IMR-90 (cell line): Measurements from ENCODE around the gene LTBP2. TPM values are rescaled to one million over a fixed set of nuclear protein-coding genes. Genes with fewer than 3 reads are reported as not detected.

Source experiments
- ATAC-seq: fragments of 200-7000 bp; cut with Tn5 transposase; 2 replicates; pipeline ENCODE4 v1.9.1; 2020; ENCODE audit warnings: low read depth, mild to moderate bottlenecking, moderate library complexity
- BruUV-seq: library from RNA; stranded (reverse); fragments of 400-500 nt; replicated peaks from 2 replicates; lab custom pipeline; 2021; lab: Mats Ljungman, UMichigan
- CTCF ChIA-PET: fragments of 300-600 bp; formaldehyde crosslinking; extraction: SDS; loops from one replicate; lab custom pipeline; 2021; ENCODE audit warnings: antibody characterized with exemption; lab: Yijun Ruan, JAX
- POLR2A ChIA-PET: fragments of 300-600 bp; sonication (Branson Sonifier 250); formaldehyde crosslinking; loops from one replicate; lab custom pipeline; 2022; ENCODE audit warnings: antibody characterized with exemption; ENCODE audit not compliant: unreplicated experiment; lab: Charles Lee
- DNase-seq: peaks from one replicate; pipeline ENCODE4 v3.0.0; 2013
- H2AFZ ChIP-seq: replicated peaks from 2 replicates; pipeline ENCODE3; 2013; ENCODE audit warnings: low read length, mild to moderate bottlenecking; ENCODE audit not compliant: poor library complexity
- H2AK5ac ChIP-seq: 2 replicates; pipeline ENCODE4 v1.6.1; 2013; ENCODE audit warnings: low read depth, low read length, inconsistent platforms
- H2AK9ac ChIP-seq: replicated peaks from 2 replicates; pipeline ENCODE3; 2013; ENCODE audit warnings: mild to moderate bottlenecking, low read depth, low read length, moderate library complexity; ENCODE audit not compliant: poor library complexity
- H2BK120ac ChIP-seq: 2 replicates; pipeline ENCODE4 v1.6.1; 2013; ENCODE audit warnings: low read depth, low read length, inconsistent platforms
- H2BK15ac ChIP-seq: 3 replicates; pipeline ENCODE4 v1.6.1; 2013; ENCODE audit warnings: low read depth, low read length, inconsistent platforms
- H2BK20ac ChIP-seq: 2 replicates; pipeline ENCODE4 v1.6.1; 2013; ENCODE audit warnings: low read depth, mild to moderate bottlenecking, inconsistent platforms, low read length, moderate library complexity
- H2BK5ac ChIP-seq: 2 replicates; pipeline ENCODE4 v1.6.1; 2013; ENCODE audit warnings: mild to moderate bottlenecking, low read depth, low read length, inconsistent platforms; ENCODE audit not compliant: poor library complexity, severe bottlenecking
- H3K14ac ChIP-seq: replicated peaks from 2 replicates; pipeline ENCODE4 v1.6.1; 2013; ENCODE audit warnings: low read depth, low read length, inconsistent platforms
- H3K18ac ChIP-seq: 2 replicates; pipeline ENCODE4 v1.6.1; 2013; ENCODE audit warnings: low read depth, low read length, control low read depth
- H3K23ac ChIP-seq: 2 replicates; pipeline ENCODE4 v1.6.1; 2013; ENCODE audit warnings: low read depth, low read length, inconsistent platforms
- H3K27ac ChIP-seq: 2 replicates; pipeline ENCODE4 v1.5.1; 2013; ENCODE audit warnings: mild to moderate bottlenecking, control low read depth, low read length; ENCODE audit not compliant: insufficient read depth
- H3K27me3 ChIP-seq: 2 replicates; pipeline ENCODE4 v1.6.1; 2013; ENCODE audit warnings: low read length; ENCODE audit not compliant: control insufficient read depth, insufficient read depth
- H3K36me3 ChIP-seq: 2 replicates; pipeline ENCODE4 v1.6.1; 2013; ENCODE audit warnings: low read length, mixed read lengths; ENCODE audit not compliant: control insufficient read depth, insufficient read depth
- H3K4ac ChIP-seq: 2 replicates; pipeline ENCODE4 v1.6.1; 2013; ENCODE audit warnings: low read depth, low read length, inconsistent platforms
- H3K4me1 ChIP-seq: 2 replicates; pipeline ENCODE4 v1.6.1; 2013; ENCODE audit warnings: low read length, mixed read lengths; ENCODE audit not compliant: control insufficient read depth, insufficient read depth
- H3K4me2 ChIP-seq: 2 replicates; pipeline ENCODE4 v1.6.1; 2013; ENCODE audit warnings: low read depth, mild to moderate bottlenecking, control low read depth, low read length, moderate library complexity
- H3K4me3 ChIP-seq: 2 replicates; pipeline ENCODE4 v1.5.1; 2013; ENCODE audit warnings: low read depth, mild to moderate bottlenecking, control low read depth, low read length, moderate library complexity; ENCODE audit not compliant: insufficient read depth
- H3K56ac ChIP-seq: 2 replicates; pipeline ENCODE4 v1.6.1; 2013; ENCODE audit warnings: low read length, inconsistent platforms; ENCODE audit not compliant: insufficient read depth; ENCODE audit errors: extremely low read depth
- H3K79me1 ChIP-seq, 2 experiments: 2 replicates each; pipeline ENCODE4 v1.6.1; 2013; ENCODE audit warnings: low read length in 2 of 2, inconsistent platforms in 1 of 2, low read depth in 1 of 2
- H3K9ac ChIP-seq: 2 replicates; pipeline ENCODE4 v1.6.1; 2013; ENCODE audit warnings: low read depth, low read length, control low read depth
- H3K9me1 ChIP-seq: 2 replicates; pipeline ENCODE4 v1.6.1; 2013; ENCODE audit warnings: low read length, inconsistent platforms; ENCODE audit not compliant: insufficient read depth
- H3K9me3 ChIP-seq: 2 replicates; pipeline ENCODE4 v1.6.1; 2013; ENCODE audit warnings: low read length; ENCODE audit not compliant: control insufficient read depth, insufficient read depth
- H4K20me1 ChIP-seq: 2 replicates; pipeline ENCODE4 v1.6.1; 2013; ENCODE audit warnings: low read length, inconsistent platforms; ENCODE audit not compliant: insufficient read depth
- H4K5ac ChIP-seq: 2 replicates; pipeline ENCODE4 v1.6.1; 2013; ENCODE audit warnings: mild to moderate bottlenecking, low read depth, low read length, control low read depth
- H4K8ac ChIP-seq, 2 experiments: 2 replicates each; pipeline ENCODE4 v1.6.1; 2013; ENCODE audit warnings: low read depth in 2 of 2, low read length in 2 of 2, control low read depth in 1 of 2, inconsistent platforms in 1 of 2
- H4K91ac ChIP-seq: 2 replicates; pipeline ENCODE4 v1.6.1; 2013; ENCODE audit warnings: low read depth, low read length, inconsistent platforms; ENCODE audit not compliant: insufficient read depth
- BHLHE40 ChIP-seq: fragments of 150-350 bp; IDR thresholded peaks from 2 replicates; pipeline ENCODE4 v1.6.1; 2016; ENCODE audit warnings: mild to moderate bottlenecking, low read depth, low read length
- CHD1 ChIP-seq: IDR thresholded peaks from 2 replicates; pipeline ENCODE4 v1.6.1; 2012; ENCODE audit warnings: low read depth, low read length, improper control_type of control experiment
- FOS ChIP-seq: fragments of 150-350 bp; IDR thresholded peaks from 2 replicates; pipeline ENCODE4 v1.6.1; 2016; ENCODE audit warnings: low read depth, low read length
- MAFK ChIP-seq: IDR thresholded peaks from 2 replicates; pipeline ENCODE4 v1.6.1; 2012; ENCODE audit warnings: low read depth, low read length, improper control_type of control experiment
- MAZ ChIP-seq: IDR thresholded peaks from 2 replicates; pipeline ENCODE4 v1.6.1; 2012; ENCODE audit warnings: low read depth, mild to moderate bottlenecking, low read length, improper control_type of control experiment, moderate library complexity, borderline replicate concordance
- MXI1 ChIP-seq: IDR thresholded peaks from 2 replicates; pipeline ENCODE4 v1.6.1; 2012; ENCODE audit warnings: low read depth, mild to moderate bottlenecking, low read length, moderate library complexity, borderline replicate concordance
- NFE2L2 ChIP-seq: fragments of 150-350 bp; IDR thresholded peaks from 2 replicates; pipeline ENCODE4 v1.6.1; 2016; ENCODE audit warnings: low read depth, mild to moderate bottlenecking, low read length
- POLR2A ChIP-seq: IDR thresholded peaks from 2 replicates; pipeline ENCODE4 v1.6.1; 2012; ENCODE audit warnings: mild to moderate bottlenecking, low read depth, low read length
- RCOR1 ChIP-seq: IDR thresholded peaks from 2 replicates; pipeline ENCODE4 v1.6.1; 2012; ENCODE audit warnings: mild to moderate bottlenecking, low read length, improper control_type of control experiment; ENCODE audit not compliant: insufficient replicate concordance
- RFX5 ChIP-seq: IDR thresholded peaks from 2 replicates; pipeline ENCODE4 v1.8.0; 2012; ENCODE audit warnings: low read depth, mild to moderate bottlenecking, low read length, moderate library complexity
- SMC3 ChIP-seq: fragments of 150-350 bp; IDR thresholded peaks from 2 replicates; pipeline ENCODE4 v1.6.1; 2016; ENCODE audit warnings: low read depth, mild to moderate bottlenecking, antibody characterized with exemption, low read length, moderate library complexity
- USF2 ChIP-seq: fragments of 150-350 bp; IDR thresholded peaks from 2 replicates; pipeline ENCODE4 v1.6.1; 2017; ENCODE audit warnings: mild to moderate bottlenecking, antibody characterized with exemption, low read length, low read depth
- WGBS, 2 experiments: methylation state at CpG; one replicate each; pipeline versions ENCODE4 v1.1.5 to v1.1.7; 2013; ENCODE audit warnings: missing lambda C conversion rate in 2 of 2; ENCODE audit not compliant: insufficient read length in 1 of 2; ENCODE audit errors: extremely low coverage in 2 of 2; 5-methylcytosine and 5-hydroxymethylcytosine counted together
- dilution Hi-C: fragments of 300-500 bp; cut with HindIII; formaldehyde crosslinking; loops from one replicate; pipeline ENCODE4 v1.14.3; 2018; ENCODE audit warnings: low sequenced_read_pairs; ENCODE audit not compliant: unreplicated experiment
- in situ Hi-C: fragments of 300-500 bp; cut with MboI; formaldehyde crosslinking; loops from 3 replicates; pipeline ENCODE4 v1.14.3; 2019; ENCODE audit warnings: low sequenced_read_pairs, inconsistent platforms, mixed read lengths
- intact Hi-C: fragments of 100-400 bp; cut with micrococcal nuclease; formaldehyde crosslinking; loops from 2 replicates; pipeline ENCODE4 v1.10.0; 2022
- polyA plus RNA-seq, 3 experiments: library from polyadenylated mRNA; depleted of rRNA; stranded (reverse); fragments of >200 nt; gene quantifications; 2 replicates each; pipeline ENCODE4 v1.2.3, GENCODE V29; 2012; ENCODE audit warnings: low replicate concordance in 1 of 3
- total RNA-seq: library from RNA; depleted of rRNA; stranded (reverse); fragments of >200 nt; gene quantifications from 2 replicates; pipeline ENCODE4 v1.2.3, GENCODE V29; 2012
- TF ChIP-seq, protein P1 (sequence below): conservative IDR thresholded peaks from 2 replicates; pipeline ENCODE4 v1.5.1; 2012; ENCODE audit warnings: mild to moderate bottlenecking, low read depth, low read length, improper control_type of control experiment
- TF ChIP-seq, protein P2 (sequence below): fragments of 150-350 bp; IDR thresholded peaks from 2 replicates; pipeline ENCODE4 v1.6.1; 2016; ENCODE audit warnings: low read depth, mild to moderate bottlenecking, low read length, moderate library complexity, borderline replicate concordance

Gene LTBP2
- total and polyA plus RNA-seq, 2 of the 4 experiments (the other 2 are of a cell fraction) = 23.8 to 79.3 TPM

GRCh38 chr14:74636424-74637177 is 24.6 kb upstream of the LTBP2 start:
- no peak overlapping the region for H3K23ac ChIP-seq
- H3K14ac ChIP-seq = 0 out of 2 replicates have a peak overlapping the region, but pooled peaks have one; percentile 14
- peak overlapping the region; percentile 37; the same call in 1 of the 2 replicates for H2AK5ac ChIP-seq
- no peaks in the 10 kb centered on the region for H3K9me3 ChIP-seq
- 0 out of 2 replicates have a peak overlapping the region, but pooled peaks have one; percentile 1 for H3K18ac ChIP-seq
- intact Hi-C loops (no loop called here), dilution Hi-C loops (no loop called here), in situ Hi-C loops (no loop called here)
- H3K79me1 ChIP-seq = no peaks in the 10 kb centered on the region
- peak overlapping the region; percentile 47; the same call in 1 of the 3 replicates for H2BK15ac ChIP-seq
- peak overlapping the region; percentile 15 for H2AFZ ChIP-seq
- ATAC-seq = 0 out of 2 replicates have a peak, but pooled peaks have one; percentile 6
- CTCF ChIA-PET = interaction anchor here (0.6 kb wide), 1 partner anchor 101 kb away, joined by 3 read pairs; no protein-coding TSS in a partner anchor
- no peak overlapping the region for H3K56ac ChIP-seq
- 0 out of 2 replicates have a peak overlapping the region, but pooled peaks have one; percentile 12 for H4K5ac ChIP-seq
- H3K27me3 ChIP-seq = no peaks in the 10 kb centered on the region
- no peak overlapping the region for H3K4me3 ChIP-seq
- peak overlapping the region; percentile 6; the same call in 1 of the 2 replicates for H2BK20ac ChIP-seq
- H4K8ac ChIP-seq = peak overlapping the region in 1 of 2 experiments; percentile 5; a peak in 1 of 4 replicates
- peak overlapping the region; percentile 2 for H2BK5ac ChIP-seq
- no peaks in the 10 kb centered on the region for H4K20me1 ChIP-seq
- H3K9ac ChIP-seq = no peak overlapping the region
- H3K4me1 ChIP-seq = peaks cover 28% of the 10 kb centered on the region
- peak overlapping the region; percentile 20 for H2BK120ac ChIP-seq
- H3K27ac ChIP-seq = no peak overlapping the region
- H2AK9ac ChIP-seq = no peak overlapping the region
- peak overlapping the region; percentile 20; the same call in 1 of the 2 replicates for H3K4ac ChIP-seq
- POLR2A ChIA-PET = no interaction called here
- no peaks in the 10 kb centered on the region for H3K36me3 ChIP-seq
- H4K91ac ChIP-seq = no peak overlapping the region
- H3K9me1 ChIP-seq = peaks cover 7% of the 10 kb centered on the region; the same call in 1 of the 2 replicates
- no peak overlapping the region for H3K4me2 ChIP-seq
- BruUV-seq = no TSS peak
- no peak for DNase-seq
- WGBS, 2 experiments = no CpG with 5 or more reads among the region's 10 CpGs
- TF ChIP-seq BHLHE40 (no peak), RCOR1 (no peak), MAZ (no peak), POLR2A (no peak), USF2 (no peak), NFE2L2 (no peak), MXI1 (no peak), FOS (no peak), RFX5 (no peak), MAFK (no peak), SMC3 (no peak), CHD1 (no peak)
- TF ChIP-seq, protein P1, sequence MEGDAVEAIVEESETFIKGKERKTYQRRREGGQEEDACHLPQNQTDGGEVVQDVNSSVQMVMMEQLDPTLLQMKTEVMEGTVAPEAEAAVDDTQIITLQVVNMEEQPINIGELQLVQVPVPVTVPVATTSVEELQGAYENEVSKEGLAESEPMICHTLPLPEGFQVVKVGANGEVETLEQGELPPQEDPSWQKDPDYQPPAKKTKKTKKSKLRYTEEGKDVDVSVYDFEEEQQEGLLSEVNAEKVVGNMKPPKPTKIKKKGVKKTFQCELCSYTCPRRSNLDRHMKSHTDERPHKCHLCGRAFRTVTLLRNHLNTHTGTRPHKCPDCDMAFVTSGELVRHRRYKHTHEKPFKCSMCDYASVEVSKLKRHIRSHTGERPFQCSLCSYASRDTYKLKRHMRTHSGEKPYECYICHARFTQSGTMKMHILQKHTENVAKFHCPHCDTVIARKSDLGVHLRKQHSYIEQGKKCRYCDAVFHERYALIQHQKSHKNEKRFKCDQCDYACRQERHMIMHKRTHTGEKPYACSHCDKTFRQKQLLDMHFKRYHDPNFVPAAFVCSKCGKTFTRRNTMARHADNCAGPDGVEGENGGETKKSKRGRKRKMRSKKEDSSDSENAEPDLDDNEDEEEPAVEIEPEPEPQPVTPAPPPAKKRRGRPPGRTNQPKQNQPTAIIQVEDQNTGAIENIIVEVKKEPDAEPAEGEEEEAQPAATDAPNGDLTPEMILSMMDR = no peak
- TF ChIP-seq, protein P2, sequence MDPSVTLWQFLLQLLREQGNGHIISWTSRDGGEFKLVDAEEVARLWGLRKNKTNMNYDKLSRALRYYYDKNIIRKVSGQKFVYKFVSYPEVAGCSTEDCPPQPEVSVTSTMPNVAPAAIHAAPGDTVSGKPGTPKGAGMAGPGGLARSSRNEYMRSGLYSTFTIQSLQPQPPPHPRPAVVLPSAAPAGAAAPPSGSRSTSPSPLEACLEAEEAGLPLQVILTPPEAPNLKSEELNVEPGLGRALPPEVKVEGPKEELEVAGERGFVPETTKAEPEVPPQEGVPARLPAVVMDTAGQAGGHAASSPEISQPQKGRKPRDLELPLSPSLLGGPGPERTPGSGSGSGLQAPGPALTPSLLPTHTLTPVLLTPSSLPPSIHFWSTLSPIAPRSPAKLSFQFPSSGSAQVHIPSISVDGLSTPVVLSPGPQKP = no peak
